ENCODE measurements around the gene GPD2. TPM values are rescaled to one million over a fixed set of nuclear protein-coding genes. Genes with fewer than 3 reads are reported as not detected.
A peak's percentile ranks its signal among the peaks of the same experiment; 100 is the strongest.
"Not testable (repeated sequence)": the region's sequence is repeated elsewhere in the genome, so short reads cannot be mapped to it uniquely, and the experiment has no call there.

Gene GPD2
- total RNA-seq, 1 donor from 2014 or later = 166 TPM

GRCh38 chr2:156590085-156590739 lies 154.0 kb downstream of the GPD2 start:
- no peak for DNase-seq

DNA sequence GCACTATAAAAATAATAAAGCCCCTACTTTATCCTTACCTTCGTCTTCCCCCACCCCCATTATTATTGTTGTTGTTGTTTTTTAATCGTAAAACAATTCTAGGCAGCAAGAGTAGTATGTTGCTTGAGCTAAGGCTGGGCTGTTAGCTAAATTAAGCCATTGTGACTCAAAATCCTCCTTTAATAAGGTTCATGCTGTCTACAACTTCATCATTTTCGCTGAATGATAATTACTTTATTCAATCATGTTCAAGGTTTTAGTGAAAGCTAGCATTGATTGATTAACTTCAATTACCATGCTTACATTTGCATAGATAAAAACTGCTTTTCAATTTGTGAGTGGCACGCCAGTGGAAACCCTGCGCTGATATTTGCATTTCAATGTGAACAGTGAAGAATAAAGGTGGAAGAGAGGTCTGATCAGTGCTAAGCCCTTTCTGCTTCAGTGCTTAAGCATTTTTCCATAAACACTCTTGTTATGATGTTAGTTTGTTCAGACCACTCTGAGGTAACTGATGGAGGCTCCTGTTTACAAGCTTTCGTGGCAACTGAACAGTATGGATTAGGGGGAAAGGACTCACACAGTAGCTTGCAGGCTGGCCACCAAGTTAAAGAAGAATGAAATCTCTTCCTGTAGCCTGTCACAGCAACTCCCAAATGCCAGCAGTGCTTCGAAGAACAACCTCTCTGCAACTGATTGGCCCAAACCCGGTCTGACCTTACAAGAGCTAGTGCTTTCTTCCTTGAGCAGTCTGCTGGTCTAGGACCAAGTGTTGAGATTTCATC lies 156.8 kb downstream of the GPD2 start:
- DNase-seq = no peak

- no peak for DNase-seq
Measured at GRCh38 chr2:156593594-156593921, 157.4 kb downstream of the GPD2 start.

DNA sequence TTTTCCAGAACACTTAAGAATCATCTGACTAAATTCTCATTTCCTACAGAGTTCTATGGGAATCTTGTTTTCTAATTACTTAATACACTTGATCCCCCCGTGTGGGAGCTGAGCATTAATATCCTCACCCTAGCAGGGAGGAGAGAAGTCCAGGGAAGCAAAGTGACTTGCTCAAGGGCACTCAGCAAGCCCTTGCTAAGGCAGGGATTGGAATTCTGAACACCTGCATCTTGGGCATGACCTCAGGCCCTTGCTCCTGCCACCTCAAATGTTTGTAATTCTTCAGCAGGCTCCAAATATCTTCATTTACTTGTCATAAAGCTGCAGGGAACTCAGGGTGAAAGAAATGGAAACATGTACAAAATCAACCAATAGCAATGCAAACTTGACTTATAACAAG lies 162.4 kb downstream of the GPD2 start:
- no peak for DNase-seq

DNA sequence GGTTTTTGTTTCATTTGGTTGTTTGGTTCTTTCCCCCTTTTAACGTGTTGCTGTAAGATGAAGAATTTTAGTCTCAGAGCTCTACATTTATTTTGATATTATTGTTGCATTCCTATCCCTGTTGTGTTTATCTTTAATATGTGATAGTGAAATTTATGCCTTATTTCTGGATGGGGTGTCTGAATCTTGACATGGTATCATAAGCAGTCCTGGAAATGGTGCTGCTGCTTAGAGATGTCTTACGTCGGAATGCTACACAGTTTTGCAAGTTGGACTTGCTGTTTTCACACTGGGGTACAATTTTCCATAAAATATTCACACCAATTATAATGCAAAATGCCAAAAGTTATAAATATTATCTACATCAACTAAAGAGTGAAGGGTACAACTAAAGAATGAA lies 164.0 kb downstream of the GPD2 start:
- no peak for DNase-seq

GRCh38 chr2:156601855-156602551 lies 165.8 kb downstream of the GPD2 start:
- DNase-seq = peak; percentile 16

GRCh38 chr2:156602552-156602933 lies 166.4 kb downstream of the GPD2 start:
- DNase-seq = no peak

DNA sequence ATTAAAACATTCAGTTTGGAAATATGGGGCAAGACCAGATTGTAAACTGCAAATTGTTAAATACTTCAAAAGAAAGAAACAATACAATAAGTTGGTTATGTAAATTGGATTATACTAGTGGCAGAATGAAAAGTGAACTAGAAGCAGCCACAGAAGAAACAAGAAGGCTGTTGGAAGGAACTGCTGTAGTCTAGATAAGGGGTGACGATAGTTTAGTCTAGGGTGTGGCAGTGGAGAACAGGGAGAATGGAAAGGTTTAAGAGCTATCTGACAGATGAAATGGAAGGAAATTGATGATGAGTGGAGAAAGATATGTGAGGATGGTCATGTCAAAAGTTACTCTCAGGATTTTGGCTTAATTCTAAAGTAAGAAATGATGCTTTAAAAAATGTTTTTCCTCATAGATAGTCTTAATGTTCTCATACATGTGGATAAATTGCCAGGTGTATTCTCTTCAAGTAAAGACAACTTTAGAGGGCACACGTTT lies 179.7 kb downstream of the GPD2 start:
- no peak for DNase-seq

- not testable (repeated sequence) for DNase-seq
Measured at GRCh38 chr2:156618071-156618470, 181.9 kb downstream of the GPD2 start.

DNA sequence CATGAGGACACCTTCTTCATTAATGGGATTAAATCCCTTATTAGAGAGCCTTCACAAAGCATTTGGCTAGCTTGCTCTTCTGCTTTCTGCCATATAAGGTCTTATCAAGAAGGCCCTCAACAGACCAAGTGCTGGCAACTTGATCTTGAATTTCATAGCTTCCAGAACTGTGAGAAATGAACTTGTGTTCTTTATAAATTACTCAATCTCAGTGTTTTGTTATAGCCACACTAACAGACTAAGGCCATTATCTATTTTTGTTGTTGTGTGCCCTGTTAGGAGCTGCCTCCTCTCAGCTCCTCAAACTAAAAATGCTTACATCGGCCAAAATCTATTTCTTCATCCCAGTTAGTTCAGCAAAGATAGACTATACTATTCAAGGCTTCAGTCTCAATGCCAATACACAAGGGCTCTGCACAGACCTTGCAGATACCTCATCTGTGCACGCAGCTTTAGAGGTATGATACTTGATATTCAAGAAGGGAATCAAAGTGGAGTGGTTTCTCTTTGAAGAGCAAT lies 182.9 kb downstream of the GPD2 start:
- no peak for DNase-seq

- no peak for DNase-seq
Measured at GRCh38 chr2:156622491-156622890, 186.3 kb downstream of the GPD2 start.

DNA sequence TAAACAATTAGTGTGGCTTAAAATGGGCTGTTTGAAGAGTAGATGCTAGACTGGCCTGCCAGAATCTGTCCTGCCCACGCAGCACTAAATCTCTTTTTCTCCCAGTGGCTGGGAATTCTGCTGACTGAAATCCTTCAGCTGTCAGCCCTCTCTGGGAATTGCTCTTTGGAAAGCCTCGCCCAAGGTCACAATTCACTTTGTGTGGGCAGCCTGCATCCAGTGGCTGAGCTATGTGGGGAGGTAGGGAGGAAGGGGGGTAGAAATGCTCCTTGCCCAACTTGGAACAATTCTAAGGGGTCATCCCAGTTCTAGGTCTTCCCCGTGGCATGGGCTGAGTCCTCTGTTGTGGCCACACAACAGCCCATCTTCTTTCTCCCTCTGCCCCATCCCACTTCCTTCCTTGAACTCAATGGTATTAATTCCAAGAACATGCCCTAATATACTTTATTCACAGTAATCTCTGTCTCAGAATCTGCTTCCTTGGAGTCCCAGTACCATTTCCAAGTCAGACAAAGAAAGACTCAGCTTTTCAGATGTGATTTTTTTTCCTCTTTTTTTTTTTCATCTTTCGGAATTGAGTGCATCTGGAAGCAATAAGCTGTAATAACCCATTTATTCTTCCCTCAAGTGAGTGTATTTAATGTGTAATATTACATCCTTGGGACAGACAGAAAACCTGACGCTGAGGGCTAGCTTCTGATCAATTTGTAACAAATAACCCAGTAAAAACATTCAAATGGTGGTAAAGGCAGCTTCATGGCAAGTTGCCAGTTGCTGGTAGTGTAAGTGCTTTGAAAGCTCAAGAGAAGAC lies 189.4 kb downstream of the GPD2 start:
- no peak for DNase-seq

GRCh38 chr2:156626931-156627330 lies 190.8 kb downstream of the GPD2 start:
- DNase-seq = no peak

- no peak for DNase-seq
Measured at GRCh38 chr2:156630579-156631337, 194.6 kb downstream of the GPD2 start.

DNA sequence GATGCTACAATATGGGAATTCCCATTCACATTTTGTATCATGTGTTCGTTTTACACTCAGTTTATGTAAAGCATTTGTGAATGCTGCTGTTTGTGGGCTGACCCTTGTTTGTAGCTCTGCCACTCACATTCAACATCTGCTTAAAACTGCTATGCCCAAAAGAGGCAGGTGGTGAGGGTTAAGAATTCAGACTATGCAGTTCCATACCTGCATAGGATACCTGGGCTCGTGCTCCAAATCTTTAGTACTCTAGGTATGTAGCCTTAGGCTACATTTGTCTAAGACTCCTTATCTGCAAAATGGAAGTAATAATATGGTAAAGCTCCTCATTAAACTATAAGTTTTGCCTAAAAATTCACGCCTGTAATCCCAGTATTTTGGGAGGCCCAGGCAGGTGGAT lies 199.5 kb downstream of the GPD2 start:
- DNase-seq = no peak

Other genes with a start within 250 kb of the GPD2 start
- gene NR4A2, start 103.7 kb upstream of the GPD2 start, total RNA-seq = 7.8 TPM

Data from occipital lobe (tissue), 2 donors.